ENCODE results near the gene SGCD. TPM values are rescaled to one million over a fixed set of nuclear protein-coding genes. Genes with fewer than 3 reads are reported as not detected.

SGCD gene
- total and polyA plus RNA-seq, 2 experiments from 2014 or later, result 69.7 to 71.2 TPM

DNA sequence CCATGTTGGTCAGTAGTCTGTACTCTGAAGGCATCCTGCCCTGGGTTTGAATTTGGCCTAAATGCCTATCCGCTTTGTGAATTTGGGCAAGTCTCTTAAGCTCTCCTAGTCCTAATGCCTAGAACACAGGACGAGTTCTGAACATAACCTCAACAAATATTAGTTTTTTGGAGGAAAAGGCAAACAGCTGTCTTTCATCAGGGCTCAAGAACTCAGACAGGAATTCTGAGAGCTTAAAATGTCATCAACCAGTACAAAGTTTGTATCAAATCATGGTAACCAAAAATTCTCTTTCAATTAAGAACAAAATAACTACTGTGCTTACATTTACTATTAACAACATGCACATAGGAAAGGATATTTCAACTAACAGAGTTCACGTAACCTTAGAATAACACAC, 340.7 kb downstream of the SGCD start:
- Histone ChIP-seq H3K4me1 (ENCODE audit: insufficient read depth) (no peaks in the 10 kb centered on the region), H3K9ac (no peak overlapping the region), H3K36me3 (ENCODE audit: low read depth) (no peaks in the 10 kb centered on the region), H2AFZ (no peak overlapping the region), H4K20me1 (ENCODE audit: insufficient read depth) (no peaks in the 10 kb centered on the region), H3K27ac (no peak overlapping the region), H3K9me2 (ENCODE audit: insufficient read depth) (no peaks in the 10 kb centered on the region), H3F3A (ENCODE audit: insufficient read depth) (no peaks in the 10 kb centered on the region), H3K4me2 (ENCODE audit: unreplicated experiment) (no peak overlapping the region), H3K27me3 (replicated peaks; ENCODE audit: insufficient read depth) (no peaks in the 10 kb centered on the region), H3K9me3 (ENCODE audit: low read depth) (no peaks in the 10 kb centered on the region), H3K79me2 (ENCODE audit: insufficient read depth) (no peaks in the 10 kb centered on the region), H3K4me3 (no peak overlapping the region)
- TF ChIP-seq EZH2 (IDR thresholded peaks at IDR 0.05; ENCODE audit: insufficient read depth, poor library complexity, severe bottlenecking) (no peak), EZH2phosphoT487 (IDR thresholded peaks at IDR 0.05; ENCODE audit: insufficient read depth, low read depth) (no peak)
- in situ Hi-C loops (cut with MboI), result no loop called here
- WGBS, 2 experiments (ENCODE audit: low coverage in 1 of 2, low lambda C conversion rate in 2 of 2, missing lambda C conversion rate in 2 of 2), result 71 to 72% methylated on average over 3 of the region's 3 CpGs
- no peak for DNase-seq

DNA sequence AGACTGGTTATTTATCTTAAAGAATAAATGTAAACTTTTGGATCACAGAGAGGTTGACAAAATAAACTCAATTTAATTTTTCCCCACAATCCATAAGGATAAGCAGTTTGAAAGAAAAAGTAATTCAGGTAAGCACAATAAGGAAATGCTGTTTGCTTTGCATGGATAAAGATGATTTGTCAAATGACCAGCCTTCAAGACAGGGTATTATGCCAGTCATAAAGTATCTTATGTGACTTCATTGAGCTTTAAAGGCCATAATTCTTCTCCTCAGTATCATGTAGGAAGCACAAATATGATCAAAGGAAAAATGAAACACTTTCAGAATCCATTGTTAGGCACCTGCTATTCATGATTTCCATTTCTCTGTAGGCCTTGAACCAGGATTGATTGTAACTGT, 342.5 kb downstream of the SGCD start:
- no peak overlapping the region for H3K9ac ChIP-seq
- no peaks in the 10 kb centered on the region for H3F3A ChIP-seq (ENCODE audit: insufficient read depth)
- H3K4me3 ChIP-seq, result no peak overlapping the region
- no peak for TF ChIP-seq EZH2phosphoT487 (IDR thresholded peaks at IDR 0.05; ENCODE audit: insufficient read depth, low read depth)
- in situ Hi-C loops (cut with MboI), result no loop called here
- H3K9me2 ChIP-seq (ENCODE audit: insufficient read depth), result no peaks in the 10 kb centered on the region
- DNase-seq, result no peak
- no peaks in the 10 kb centered on the region for H3K4me1 ChIP-seq (ENCODE audit: insufficient read depth)
- no peaks in the 10 kb centered on the region for H3K27me3 ChIP-seq (replicated peaks; ENCODE audit: insufficient read depth)
- H3K27ac ChIP-seq, result no peak overlapping the region
- no peak overlapping the region for H3K4me2 ChIP-seq (ENCODE audit: unreplicated experiment)
- H3K36me3 ChIP-seq (ENCODE audit: low read depth), result no peaks in the 10 kb centered on the region
- H2AFZ ChIP-seq, result no peak overlapping the region
- no peaks in the 10 kb centered on the region for H3K79me2 ChIP-seq (ENCODE audit: insufficient read depth)
- H3K9me3 ChIP-seq (ENCODE audit: low read depth), result no peaks in the 10 kb centered on the region
- no peaks in the 10 kb centered on the region for H4K20me1 ChIP-seq (ENCODE audit: insufficient read depth)

DNA sequence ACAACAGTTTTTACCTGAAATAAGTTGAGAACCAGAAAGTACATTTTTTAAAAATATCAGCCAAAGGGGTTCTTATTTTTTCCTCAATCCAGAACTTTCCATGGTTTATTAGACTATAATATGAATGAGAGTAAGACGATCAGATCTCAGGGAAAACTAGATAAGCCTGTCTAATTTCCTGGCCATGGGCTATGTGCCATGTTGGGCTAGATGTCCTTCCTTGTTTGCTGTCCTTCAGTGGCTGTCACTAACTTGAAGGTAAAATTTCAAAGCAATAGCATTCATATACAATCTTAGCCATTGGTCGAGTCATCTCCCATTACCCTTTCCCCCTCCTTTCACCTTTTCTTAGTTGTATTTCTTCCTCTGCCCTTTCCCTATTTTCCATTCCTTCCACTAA, 343.7 kb downstream of the SGCD start:
- Histone ChIP-seq H3K4me1 (ENCODE audit: insufficient read depth) (peaks cover 4% of the 10 kb centered on the region; the same call in 1 of the 2 replicates), H3K9me2 (ENCODE audit: insufficient read depth) (no peaks in the 10 kb centered on the region), H4K20me1 (ENCODE audit: insufficient read depth) (no peaks in the 10 kb centered on the region), H3K4me3 (no peak overlapping the region), H3K36me3 (ENCODE audit: low read depth) (0 out of 2 replicates have a peak, but pooled peaks cover 6% of the 10 kb centered on the region), H3K79me2 (ENCODE audit: insufficient read depth) (no peaks in the 10 kb centered on the region), H3K9me3 (ENCODE audit: low read depth) (no peaks in the 10 kb centered on the region), H2AFZ (no peak overlapping the region), H3K9ac (no peak overlapping the region), H3K4me2 (ENCODE audit: unreplicated experiment) (no peak overlapping the region), H3F3A (ENCODE audit: insufficient read depth) (no peaks in the 10 kb centered on the region), H3K27me3 (replicated peaks; ENCODE audit: insufficient read depth) (no peaks in the 10 kb centered on the region), H3K27ac (no peak overlapping the region)
- WGBS, 2 experiments (ENCODE audit: low coverage in 1 of 2, low lambda C conversion rate in 2 of 2, missing lambda C conversion rate in 2 of 2), result 81 to 87% methylated on average over 2 of the region's 2 CpGs
- no peak for DNase-seq
- no peak for TF ChIP-seq EZH2 (IDR thresholded peaks at IDR 0.05; ENCODE audit: insufficient read depth, poor library complexity, severe bottlenecking)
- TF ChIP-seq EZH2phosphoT487 (IDR thresholded peaks at IDR 0.05; ENCODE audit: insufficient read depth, low read depth), result no peak
- in situ Hi-C loops (cut with MboI), result no loop called here

DNA sequence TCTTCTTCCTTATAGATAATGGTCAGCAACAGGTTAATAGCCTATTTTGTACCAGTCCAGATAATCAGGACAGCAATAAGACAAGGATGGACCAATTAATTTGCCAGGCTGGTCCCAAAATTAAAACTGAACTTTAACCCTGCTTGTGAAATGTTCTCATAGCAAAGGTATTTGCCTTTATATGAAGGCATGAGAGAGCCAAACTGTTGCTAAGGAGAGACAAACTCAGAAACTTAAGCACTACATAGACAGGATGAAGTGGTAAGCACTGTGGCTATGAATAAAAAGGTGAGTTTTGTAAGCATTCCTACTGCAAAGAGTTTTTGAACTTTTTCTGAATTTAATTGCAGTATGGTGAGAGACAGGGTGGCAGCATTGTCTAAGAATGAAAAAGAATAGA, 348.4 kb downstream of the SGCD start:
- Histone ChIP-seq H3K4me3 (no peak overlapping the region), H3K9me2 (ENCODE audit: insufficient read depth) (no peaks in the 10 kb centered on the region), H3K36me3 (ENCODE audit: low read depth) (0 out of 2 replicates have a peak, but pooled peaks cover 6% of the 10 kb centered on the region), H2AFZ (no peak overlapping the region), H4K20me1 (ENCODE audit: insufficient read depth) (no peaks in the 10 kb centered on the region), H3K4me2 (ENCODE audit: unreplicated experiment) (no peak overlapping the region), H3K4me1 (ENCODE audit: insufficient read depth) (peaks cover 4% of the 10 kb centered on the region; the same call in 1 of the 2 replicates), H3K79me2 (ENCODE audit: insufficient read depth) (no peaks in the 10 kb centered on the region), H3K27ac (no peak overlapping the region), H3K27me3 (replicated peaks; ENCODE audit: insufficient read depth) (no peaks in the 10 kb centered on the region), H3F3A (ENCODE audit: insufficient read depth) (no peaks in the 10 kb centered on the region), H3K9me3 (ENCODE audit: low read depth) (no peaks in the 10 kb centered on the region), H3K9ac (no peak overlapping the region)
- in situ Hi-C loops (cut with MboI), result no loop called here
- TF ChIP-seq EZH2phosphoT487 (IDR thresholded peaks at IDR 0.05; ENCODE audit: insufficient read depth, low read depth) (no peak), EZH2 (IDR thresholded peaks at IDR 0.05; ENCODE audit: insufficient read depth, poor library complexity, severe bottlenecking) (no peak)
- peak; percentile 41 for DNase-seq

DNA sequence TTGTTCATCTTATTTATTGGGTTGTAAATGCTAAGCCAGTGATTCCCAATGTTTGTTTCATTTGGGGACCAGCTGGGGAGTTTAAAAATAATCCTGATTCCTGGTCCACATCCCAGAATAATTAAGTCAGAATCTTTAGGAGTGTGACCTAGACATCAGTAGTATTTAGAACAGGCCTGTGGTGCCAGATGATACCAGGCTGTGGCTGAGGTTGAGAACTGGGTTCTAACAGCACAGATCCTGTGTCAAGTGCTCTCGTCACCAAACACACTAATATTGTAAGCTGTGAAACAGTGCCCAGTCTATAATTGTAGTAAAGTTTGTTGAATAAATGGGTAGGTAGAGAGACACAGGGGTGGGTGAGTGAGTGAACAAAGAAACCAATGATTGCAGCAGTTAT, 351.0 kb downstream of the SGCD start:
- 0 out of 2 replicates have a peak, but pooled peaks cover 6% of the 10 kb centered on the region for H3K36me3 ChIP-seq (ENCODE audit: low read depth)
- no peaks in the 10 kb centered on the region for H3K27me3 ChIP-seq (replicated peaks; ENCODE audit: insufficient read depth)
- H3K4me1 ChIP-seq (ENCODE audit: insufficient read depth), result peaks cover 4% of the 10 kb centered on the region; the same call in 1 of the 2 replicates
- H4K20me1 ChIP-seq (ENCODE audit: insufficient read depth), result no peaks in the 10 kb centered on the region
- no peak overlapping the region for H3K4me2 ChIP-seq (ENCODE audit: unreplicated experiment)
- H2AFZ ChIP-seq, result no peak overlapping the region
- no peak overlapping the region for H3K9ac ChIP-seq
- H3K27ac ChIP-seq, result no peak overlapping the region
- no peaks in the 10 kb centered on the region for H3K9me2 ChIP-seq (ENCODE audit: insufficient read depth)
- WGBS, 2 experiments (ENCODE audit: low coverage in 1 of 2, low lambda C conversion rate in 2 of 2, missing lambda C conversion rate in 2 of 2), result 78 to 93% methylated on average over 1 of the region's 1 CpG
- H3K4me3 ChIP-seq, result no peak overlapping the region
- in situ Hi-C loops (cut with MboI), result no loop called here
- no peak for DNase-seq
- no peaks in the 10 kb centered on the region for H3K9me3 ChIP-seq (ENCODE audit: low read depth)
- no peaks in the 10 kb centered on the region for H3K79me2 ChIP-seq (ENCODE audit: insufficient read depth)
- H3F3A ChIP-seq (ENCODE audit: insufficient read depth), result no peaks in the 10 kb centered on the region
- TF ChIP-seq EZH2phosphoT487 (IDR thresholded peaks at IDR 0.05; ENCODE audit: insufficient read depth, low read depth) (no peak), EZH2 (IDR thresholded peaks at IDR 0.05; ENCODE audit: insufficient read depth, poor library complexity, severe bottlenecking) (no peak)

Measured in GM23248 (cell line).